Retinal pigment epithelial cell (primary cell): ENCODE data around the gene CUX1.

Experiments
- DNase-seq: peaks from one replicate; pipeline ENCODE4 v3.0.0-alpha.2; 2010; ENCODE audit warnings: low read depth
- H3K4me3 ChIP-seq: 2 replicates; pipeline ENCODE4 v1.5.1; 2011; ENCODE audit warnings: mild to moderate bottlenecking, low read length, control low read depth, moderate library complexity
- CTCF ChIP-seq: conservative IDR thresholded peaks from 2 replicates; pipeline ENCODE4 v1.5.1; 2011; ENCODE audit warnings: low read depth, low read length, control low read depth, inconsistent platforms

The CUX1 gene

GRCh38 chr7:101854084-101854865, 36.8 kb downstream of the CUX1 start:
- no peak overlapping the region for H3K4me3 ChIP-seq
- no peak for DNase-seq
- no peak for TF ChIP-seq CTCF

- no peak overlapping the region for H3K4me3 ChIP-seq
- no peak for DNase-seq
- TF ChIP-seq CTCF: peak; percentile 13
Measured at GRCh38 chr7:101856473-101857357, 39.3 kb downstream of the CUX1 start.

- no peak for TF ChIP-seq CTCF
- H3K4me3 ChIP-seq: no peak overlapping the region
- no peak for DNase-seq
Measured at GRCh38 chr7:101857358-101857811, 40.0 kb downstream of the CUX1 start.

- TF ChIP-seq CTCF: no peak
- H3K4me3 ChIP-seq: no peak overlapping the region
- no peak for DNase-seq
Measured at GRCh38 chr7:101858437-101859385, 41.3 kb downstream of the CUX1 start.

DNA sequence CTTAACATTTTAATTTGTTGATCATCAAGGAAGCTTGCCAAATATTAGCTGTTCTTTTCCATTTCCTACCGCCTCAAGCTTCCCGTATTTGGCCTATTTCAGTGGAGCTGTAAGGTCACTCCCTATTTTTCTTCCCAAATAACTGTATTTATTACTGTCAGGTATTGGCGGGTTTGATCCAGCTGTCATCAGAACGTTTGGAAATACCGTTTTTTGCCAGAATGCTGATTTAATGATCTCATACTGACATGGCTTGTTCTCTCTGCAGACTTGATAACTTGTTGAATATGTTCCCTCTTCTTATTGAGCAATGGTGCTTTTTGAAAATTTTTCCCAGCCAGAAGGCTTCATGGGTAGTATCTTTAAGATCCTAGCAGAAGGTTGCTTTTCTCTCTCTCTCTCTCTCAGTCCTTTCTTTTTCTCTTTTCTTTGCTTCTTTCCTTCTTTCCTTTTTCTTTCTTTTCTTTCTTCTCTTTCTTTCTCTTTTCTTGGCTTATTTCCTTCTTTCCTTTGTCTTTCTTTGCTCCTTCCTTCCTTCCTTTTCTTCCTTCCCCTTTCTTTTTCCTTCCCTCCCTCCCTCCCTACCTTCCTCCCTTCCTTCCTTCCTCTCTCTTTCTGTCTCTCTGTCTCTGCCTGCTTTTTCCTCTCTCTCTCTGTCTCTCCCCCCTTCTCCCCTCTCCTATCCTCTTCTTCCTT, 42.1 kb downstream of the CUX1 start:
- no peak overlapping the region for H3K4me3 ChIP-seq
- TF ChIP-seq CTCF: no peak
- DNase-seq: no peak
